Measurements from ENCODE around the gene FAM131B. TPM values are rescaled to one million over a fixed set of nuclear protein-coding genes. Genes with fewer than 3 reads are reported as not detected.
A peak's percentile ranks its signal among the peaks of the same experiment; 100 is the strongest.

The FAM131B gene
- total RNA-seq, 1 donor = 1.4 TPM

DNA sequence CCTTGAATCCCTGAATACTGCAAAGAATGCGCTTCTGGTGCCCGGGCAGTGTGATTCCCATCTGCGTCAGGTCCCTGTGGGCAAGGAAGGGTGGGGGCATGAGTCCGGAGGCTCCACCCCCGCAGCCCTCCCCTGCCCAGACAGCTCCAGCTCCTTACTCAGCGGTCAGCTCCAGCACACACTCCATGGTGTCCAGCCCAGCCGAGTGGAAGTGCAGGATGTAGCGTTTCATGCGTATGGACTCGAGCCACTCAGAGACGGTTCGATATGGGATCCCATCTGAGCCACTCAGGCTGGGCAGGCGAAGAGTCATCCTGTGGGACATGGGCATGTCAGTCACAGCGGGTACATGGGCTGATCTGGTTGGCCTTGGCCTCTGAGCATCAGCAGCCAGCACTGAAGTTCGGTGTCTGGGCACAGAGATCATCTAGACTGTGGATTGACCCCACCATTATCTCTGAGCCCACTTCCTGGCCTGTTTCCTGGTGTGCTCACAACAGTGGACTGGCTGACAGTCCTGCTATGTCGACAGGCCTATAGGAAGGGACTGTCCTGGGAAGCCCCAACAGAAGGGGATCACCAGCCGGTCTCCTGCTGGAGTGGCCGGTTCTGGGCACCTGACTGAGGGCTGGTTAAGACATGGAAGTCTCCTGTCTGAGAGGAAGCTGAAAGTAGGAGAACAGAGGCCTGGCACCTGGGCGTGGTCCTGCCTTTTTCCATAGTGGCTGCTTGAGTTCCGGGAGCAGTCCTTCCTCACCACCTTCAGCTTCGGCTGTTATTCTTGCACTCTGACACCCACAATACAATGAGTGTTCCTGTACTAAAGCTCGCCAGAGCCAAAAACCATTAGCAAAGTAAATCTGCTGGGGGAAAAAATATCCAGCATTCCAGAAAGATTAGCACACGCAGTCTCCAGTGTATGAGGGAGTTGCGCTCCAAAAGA lies 29.2 kb upstream of the FAM131B start:
- Histone ChIP-seq H3K4me1 (ENCODE audit: insufficient read depth, low read length) (peaks cover 39% of the 10 kb centered on the region), H2AFZ (ENCODE audit: low read length) (no peak overlapping the region), H3K79me2 (ENCODE audit: insufficient read depth, low read length) (peaks cover 13% of the 10 kb centered on the region), H4K20me1 (ENCODE audit: insufficient read depth, low read length) (peaks cover 57% of the 10 kb centered on the region), H3K4me2 (ENCODE audit: insufficient read depth, low read length) (peak overlapping the region; percentile 54), H3K36me3 (ENCODE audit: insufficient read depth, low read length) (peaks cover 57% of the 10 kb centered on the region), H3K27me3 (ENCODE audit: insufficient read depth, low read length) (no peaks in the 10 kb centered on the region), H3K4me3 (ENCODE audit: insufficient read depth, low read length) (peak overlapping the region; percentile 34), H3K9me3 (ENCODE audit: low read depth, low read length) (no peaks in the 10 kb centered on the region), H3K27ac (ENCODE audit: low read depth, low read length) (peak overlapping the region; percentile 93)
- DNase-seq (ENCODE audit: insufficient read length, low spot score, missing footprints) = peak; percentile 99
- TF ChIP-seq, protein P1, sequence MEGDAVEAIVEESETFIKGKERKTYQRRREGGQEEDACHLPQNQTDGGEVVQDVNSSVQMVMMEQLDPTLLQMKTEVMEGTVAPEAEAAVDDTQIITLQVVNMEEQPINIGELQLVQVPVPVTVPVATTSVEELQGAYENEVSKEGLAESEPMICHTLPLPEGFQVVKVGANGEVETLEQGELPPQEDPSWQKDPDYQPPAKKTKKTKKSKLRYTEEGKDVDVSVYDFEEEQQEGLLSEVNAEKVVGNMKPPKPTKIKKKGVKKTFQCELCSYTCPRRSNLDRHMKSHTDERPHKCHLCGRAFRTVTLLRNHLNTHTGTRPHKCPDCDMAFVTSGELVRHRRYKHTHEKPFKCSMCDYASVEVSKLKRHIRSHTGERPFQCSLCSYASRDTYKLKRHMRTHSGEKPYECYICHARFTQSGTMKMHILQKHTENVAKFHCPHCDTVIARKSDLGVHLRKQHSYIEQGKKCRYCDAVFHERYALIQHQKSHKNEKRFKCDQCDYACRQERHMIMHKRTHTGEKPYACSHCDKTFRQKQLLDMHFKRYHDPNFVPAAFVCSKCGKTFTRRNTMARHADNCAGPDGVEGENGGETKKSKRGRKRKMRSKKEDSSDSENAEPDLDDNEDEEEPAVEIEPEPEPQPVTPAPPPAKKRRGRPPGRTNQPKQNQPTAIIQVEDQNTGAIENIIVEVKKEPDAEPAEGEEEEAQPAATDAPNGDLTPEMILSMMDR (IDR thresholded peaks at IDR 0.05; ENCODE audit: extremely low read depth, low read depth, low read length) = no peak

DNA sequence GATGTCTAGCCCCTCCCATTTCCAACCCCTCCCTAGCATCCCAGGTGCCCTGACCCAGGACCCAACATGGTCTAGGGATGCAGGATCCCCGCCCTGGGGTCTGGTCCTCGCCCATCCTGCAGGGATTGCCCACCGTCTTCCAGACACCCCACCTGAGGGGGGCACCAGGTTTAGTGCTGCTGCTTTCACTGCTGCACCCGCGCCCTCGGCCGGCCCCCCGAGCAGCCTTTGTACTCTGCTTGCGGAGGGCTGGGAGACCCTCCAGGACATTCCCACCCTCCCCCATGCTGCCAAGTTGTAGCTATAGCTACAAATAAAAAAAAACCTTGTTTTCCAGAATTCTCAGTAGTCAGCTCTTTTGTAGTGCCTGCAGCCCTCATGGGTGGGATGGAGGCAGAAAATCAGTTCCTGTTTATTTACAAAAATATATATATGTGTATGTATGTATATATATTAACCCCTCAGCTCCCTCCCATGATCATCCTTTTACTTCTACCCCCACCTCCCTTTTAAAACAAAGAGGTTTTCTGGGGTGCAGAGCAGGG lies 28.3 kb upstream of the FAM131B start:
- Histone ChIP-seq H3K4me1 (ENCODE audit: insufficient read depth, low read length) (peaks cover 45% of the 10 kb centered on the region), H3K27me3 (ENCODE audit: insufficient read depth, low read length) (no peaks in the 10 kb centered on the region), H3K36me3 (ENCODE audit: insufficient read depth, low read length) (peaks cover 65% of the 10 kb centered on the region), H2AFZ (ENCODE audit: low read length) (no peak overlapping the region), H4K20me1 (ENCODE audit: insufficient read depth, low read length) (peaks cover 66% of the 10 kb centered on the region), H3K4me2 (ENCODE audit: insufficient read depth, low read length) (peak overlapping the region; percentile 54), H3K79me2 (ENCODE audit: insufficient read depth, low read length) (peaks cover 22% of the 10 kb centered on the region), H3K9me3 (ENCODE audit: low read depth, low read length) (no peaks in the 10 kb centered on the region), H3K4me3 (ENCODE audit: insufficient read depth, low read length) (no peak overlapping the region), H3K27ac (ENCODE audit: low read depth, low read length) (peak overlapping the region; percentile 93)
- no peak for DNase-seq (ENCODE audit: insufficient read length, low spot score, missing footprints)
- TF ChIP-seq, protein P1 (IDR thresholded peaks at IDR 0.05; ENCODE audit: extremely low read depth, low read depth, low read length) = no peak

DNA sequence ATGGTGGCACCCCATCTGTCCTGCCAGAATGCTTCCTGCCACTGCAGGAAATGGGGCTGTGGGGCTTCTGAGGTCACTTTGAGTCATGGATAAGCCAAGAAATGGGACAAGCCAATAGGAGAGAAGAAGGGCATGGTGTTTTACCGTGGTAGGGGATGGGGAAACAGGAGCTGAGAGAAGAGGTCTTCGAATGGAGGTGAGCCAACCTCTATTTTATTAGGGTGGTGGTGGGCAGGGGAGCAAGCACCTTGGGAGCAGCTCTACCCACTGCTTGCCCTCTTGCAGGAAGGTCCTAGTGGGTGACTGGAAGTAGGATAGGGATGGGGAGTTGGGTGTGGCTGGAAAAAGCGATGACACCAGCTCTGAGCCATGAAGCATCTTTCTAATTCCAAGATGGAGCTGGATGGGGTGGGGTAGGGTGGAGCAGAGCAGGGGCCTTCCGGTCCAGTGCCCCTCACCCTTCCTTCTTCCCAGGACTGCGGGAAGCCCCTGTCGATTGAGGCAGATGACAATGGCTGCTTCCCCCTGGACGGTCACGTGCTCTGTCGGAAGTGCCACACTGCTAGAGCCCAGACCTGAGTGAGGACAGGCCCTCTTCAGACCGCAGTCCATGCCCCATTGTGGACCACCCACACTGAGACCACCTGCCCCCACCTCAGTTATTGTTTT lies 27.7 kb upstream of the FAM131B start:
- peaks cover 72% of the 10 kb centered on the region for H4K20me1 ChIP-seq (ENCODE audit: insufficient read depth, low read length)
- H2AFZ ChIP-seq (ENCODE audit: low read length) = no peak overlapping the region

More for the DNA sequence above, 27.7 kb upstream of the FAM131B start:
- H3K36me3 ChIP-seq (ENCODE audit: insufficient read depth, low read length) = peaks cover 69% of the 10 kb centered on the region
- peaks cover 50% of the 10 kb centered on the region for H3K4me1 ChIP-seq (ENCODE audit: insufficient read depth, low read length)
- no peak overlapping the region for H3K4me3 ChIP-seq (ENCODE audit: insufficient read depth, low read length)
- no peak overlapping the region for H3K27ac ChIP-seq (ENCODE audit: low read depth, low read length)
- TF ChIP-seq, protein P1 (IDR thresholded peaks at IDR 0.05; ENCODE audit: extremely low read depth, low read depth, low read length) = no peak
- no peaks in the 10 kb centered on the region for H3K27me3 ChIP-seq (ENCODE audit: insufficient read depth, low read length)
- DNase-seq (ENCODE audit: insufficient read length, low spot score, missing footprints) = peak; percentile 76
- H3K9me3 ChIP-seq (ENCODE audit: low read depth, low read length) = no peaks in the 10 kb centered on the region
- H3K79me2 ChIP-seq (ENCODE audit: insufficient read depth, low read length) = peaks cover 27% of the 10 kb centered on the region
- no peak overlapping the region for H3K4me2 ChIP-seq (ENCODE audit: insufficient read depth, low read length)

All from osteoblast (primary cell).